HEK293 (cell line): ENCODE results near the gene SLC25A12.

ENCODE experiments used
- REST ChIP-seq: fragments of 450-650 bp; formaldehyde crosslinking; IDR thresholded peaks from 2 replicates; pipeline ENCODE4 v1.5.1; 2016; ENCODE audit warnings: missing biosample characterization, missing genetic modification characterization
- ZNF248 ChIP-seq: fragments of 450-650 bp; formaldehyde crosslinking; IDR thresholded peaks from 2 replicates; pipeline ENCODE4 v1.5.1; 2017; ENCODE audit warnings: missing biosample characterization, missing genetic modification characterization
- ZNF335 ChIP-seq: fragments of 450-650 bp; formaldehyde crosslinking; conservative IDR thresholded peaks from 2 replicates; pipeline ENCODE4 v1.5.1; 2016; ENCODE audit warnings: missing biosample characterization, missing genetic modification characterization
- ZNF521 ChIP-seq: fragments of 450-650 bp; formaldehyde crosslinking; IDR thresholded peaks from 2 replicates; pipeline ENCODE4 v1.5.1; 2017; ENCODE audit warnings: missing biosample characterization, mild to moderate bottlenecking, missing genetic modification characterization
- ZNF558 ChIP-seq: fragments of 450-650 bp; formaldehyde crosslinking; IDR thresholded peaks from 2 replicates; pipeline ENCODE4 v1.5.1; 2016; ENCODE audit warnings: missing biosample characterization, missing genetic modification characterization
- ZNF707 ChIP-seq: fragments of 450-650 bp; formaldehyde crosslinking; IDR thresholded peaks from 2 replicates; pipeline ENCODE4 v1.5.1; 2016; ENCODE audit warnings: missing biosample characterization, missing genetic modification characterization
- TF ChIP-seq, protein P1 (sequence below): fragments of 450-650 bp; formaldehyde crosslinking; IDR thresholded peaks from 2 replicates; pipeline ENCODE4 v1.5.1; 2016; ENCODE audit warnings: missing biosample characterization, missing genetic modification characterization
- TF ChIP-seq, protein P2 (sequence below): fragments of 450-650 bp; formaldehyde crosslinking; IDR thresholded peaks from 2 replicates; pipeline ENCODE4 v1.5.1; 2016; ENCODE audit warnings: missing biosample characterization, missing genetic modification characterization, low read depth
- TF ChIP-seq, protein P3 (sequence below): fragments of 450-650 bp; formaldehyde crosslinking; IDR thresholded peaks from 2 replicates; pipeline ENCODE4 v1.5.1; 2016; ENCODE audit warnings: missing biosample characterization, missing genetic modification characterization

GRCh38 chr2:171895786-171896185 lies 1.7 kb upstream of the SLC25A12 start:
- TF ChIP-seq ZNF558 (tag by site-specific recombination) (no peak), ZNF521 (no peak), REST (tag by site-specific recombination) (no peak), ZNF248 (no peak), ZNF707 (tag by site-specific recombination) (no peak), ZNF335 (tag by site-specific recombination) (no peak)
- TF ChIP-seq, protein P1, sequence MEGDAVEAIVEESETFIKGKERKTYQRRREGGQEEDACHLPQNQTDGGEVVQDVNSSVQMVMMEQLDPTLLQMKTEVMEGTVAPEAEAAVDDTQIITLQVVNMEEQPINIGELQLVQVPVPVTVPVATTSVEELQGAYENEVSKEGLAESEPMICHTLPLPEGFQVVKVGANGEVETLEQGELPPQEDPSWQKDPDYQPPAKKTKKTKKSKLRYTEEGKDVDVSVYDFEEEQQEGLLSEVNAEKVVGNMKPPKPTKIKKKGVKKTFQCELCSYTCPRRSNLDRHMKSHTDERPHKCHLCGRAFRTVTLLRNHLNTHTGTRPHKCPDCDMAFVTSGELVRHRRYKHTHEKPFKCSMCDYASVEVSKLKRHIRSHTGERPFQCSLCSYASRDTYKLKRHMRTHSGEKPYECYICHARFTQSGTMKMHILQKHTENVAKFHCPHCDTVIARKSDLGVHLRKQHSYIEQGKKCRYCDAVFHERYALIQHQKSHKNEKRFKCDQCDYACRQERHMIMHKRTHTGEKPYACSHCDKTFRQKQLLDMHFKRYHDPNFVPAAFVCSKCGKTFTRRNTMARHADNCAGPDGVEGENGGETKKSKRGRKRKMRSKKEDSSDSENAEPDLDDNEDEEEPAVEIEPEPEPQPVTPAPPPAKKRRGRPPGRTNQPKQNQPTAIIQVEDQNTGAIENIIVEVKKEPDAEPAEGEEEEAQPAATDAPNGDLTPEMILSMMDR (tag by site-specific recombination) = no peak
- TF ChIP-seq, protein P2, sequence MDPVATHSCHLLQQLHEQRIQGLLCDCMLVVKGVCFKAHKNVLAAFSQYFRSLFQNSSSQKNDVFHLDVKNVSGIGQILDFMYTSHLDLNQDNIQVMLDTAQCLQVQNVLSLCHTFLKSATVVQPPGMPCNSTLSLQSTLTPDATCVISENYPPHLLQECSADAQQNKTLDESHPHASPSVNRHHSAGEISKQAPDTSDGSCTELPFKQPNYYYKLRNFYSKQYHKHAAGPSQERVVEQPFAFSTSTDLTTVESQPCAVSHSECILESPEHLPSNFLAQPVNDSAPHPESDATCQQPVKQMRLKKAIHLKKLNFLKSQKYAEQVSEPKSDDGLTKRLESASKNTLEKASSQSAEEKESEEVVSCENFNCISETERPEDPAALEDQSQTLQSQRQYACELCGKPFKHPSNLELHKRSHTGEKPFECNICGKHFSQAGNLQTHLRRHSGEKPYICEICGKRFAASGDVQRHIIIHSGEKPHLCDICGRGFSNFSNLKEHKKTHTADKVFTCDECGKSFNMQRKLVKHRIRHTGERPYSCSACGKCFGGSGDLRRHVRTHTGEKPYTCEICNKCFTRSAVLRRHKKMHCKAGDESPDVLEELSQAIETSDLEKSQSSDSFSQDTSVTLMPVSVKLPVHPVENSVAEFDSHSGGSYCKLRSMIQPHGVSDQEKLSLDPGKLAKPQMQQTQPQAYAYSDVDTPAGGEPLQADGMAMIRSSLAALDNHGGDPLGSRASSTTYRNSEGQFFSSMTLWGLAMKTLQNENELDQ (tag by site-specific recombination) = no peak
- TF ChIP-seq, protein P3, sequence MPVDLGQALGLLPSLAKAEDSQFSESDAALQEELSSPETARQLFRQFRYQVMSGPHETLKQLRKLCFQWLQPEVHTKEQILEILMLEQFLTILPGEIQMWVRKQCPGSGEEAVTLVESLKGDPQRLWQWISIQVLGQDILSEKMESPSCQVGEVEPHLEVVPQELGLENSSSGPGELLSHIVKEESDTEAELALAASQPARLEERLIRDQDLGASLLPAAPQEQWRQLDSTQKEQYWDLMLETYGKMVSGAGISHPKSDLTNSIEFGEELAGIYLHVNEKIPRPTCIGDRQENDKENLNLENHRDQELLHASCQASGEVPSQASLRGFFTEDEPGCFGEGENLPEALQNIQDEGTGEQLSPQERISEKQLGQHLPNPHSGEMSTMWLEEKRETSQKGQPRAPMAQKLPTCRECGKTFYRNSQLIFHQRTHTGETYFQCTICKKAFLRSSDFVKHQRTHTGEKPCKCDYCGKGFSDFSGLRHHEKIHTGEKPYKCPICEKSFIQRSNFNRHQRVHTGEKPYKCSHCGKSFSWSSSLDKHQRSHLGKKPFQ (tag by site-specific recombination) = no peak
